B cell (primary cell): Measurements from ENCODE around the gene BTBD10. TPM values are rescaled to one million over a fixed set of nuclear protein-coding genes. Genes with fewer than 3 reads are reported as not detected.

ENCODE experiments used
- ATAC-seq: fragments of 200-7000 bp; cut with Tn5 transposase; one replicate; pipeline ENCODE4 v1.10.0; 2021; ENCODE audit warnings: low read depth, mild to moderate bottlenecking, moderate number of reproducible peaks, moderate library complexity
- CTCF ChIA-PET: fragments of 350-600 bp; sonication (Branson Sonifier 250); formaldehyde crosslinking; loops from one replicate; lab custom pipeline; 2021; ENCODE audit warnings: antibody characterized with exemption, inconsistent platforms; lab: Charles Lee
- POLR2A ChIA-PET: fragments of 350-600 bp; sonication (Branson Sonifier 250); formaldehyde crosslinking; loops from one replicate; lab custom pipeline; 2021; ENCODE audit warnings: antibody characterized with exemption; lab: Charles Lee
- DNase-seq: peaks from one replicate; pipeline ENCODE4 v3.0.0; 2013
- H2AFZ ChIP-seq: 2 replicates; pipeline ENCODE4 v1.6.1; 2012; ENCODE audit warnings: mild to moderate bottlenecking, low read depth, low read length; ENCODE audit not compliant: insufficient read depth, poor library complexity, severe bottlenecking
- H3K27ac ChIP-seq, 2 donors: 1 replicate in 1 of 2; 2 replicates in 1 of 2; pipeline ENCODE4 v1.5.1; 2012 to 2013; ENCODE audit warnings: low read length in 2 of 2, mild to moderate bottlenecking in 2 of 2, moderate library complexity in 1 of 2
- H3K27me3 ChIP-seq, 4 experiments: fragments of 200-600 bp in 1 of 4; sonication (generic) in 1 of 4; replicated peaks in 1 of 4; 1 replicate in 2 of 4; 2 replicates in 2 of 4; pipeline versions ENCODE4 v1.6.1 to v1.7.0; 2013 to 2016; ENCODE audit warnings: low read length in 3 of 4, mild to moderate bottlenecking in 2 of 4, mixed read lengths in 1 of 4, moderate library complexity in 1 of 4; ENCODE audit not compliant: insufficient read depth in 4 of 4, control insufficient read depth in 3 of 4; ENCODE audit errors: control extremely low read depth in 1 of 4
- H3K36me3 ChIP-seq, 2 experiments: replicated peaks in 1 of 2; 1 replicate in 1 of 2; 2 replicates in 1 of 2; pipeline versions ENCODE4 v1.6.1 to v1.7.1; 2013; ENCODE audit warnings: low read length in 1 of 2; ENCODE audit not compliant: insufficient read depth in 2 of 2, control insufficient read depth in 1 of 2; ENCODE audit errors: control extremely low read depth in 1 of 2, extremely low read depth in 1 of 2
- H3K4me1 ChIP-seq, 2 donors: fragments of 200-600 bp in 1 of 2; sonication (generic) in 1 of 2; 1 replicate in 1 of 2; 2 replicates in 1 of 2; pipeline versions ENCODE4 v1.5.1 to v1.6.1; 2013 to 2017; ENCODE audit warnings: low read length in 2 of 2; ENCODE audit not compliant: control insufficient read depth in 2 of 2, insufficient read depth in 2 of 2
- H3K4me2 ChIP-seq: replicated peaks from 2 replicates; pipeline ENCODE3; 2012; ENCODE audit warnings: mild to moderate bottlenecking, low read depth, low read length; ENCODE audit not compliant: poor library complexity, severe bottlenecking
- H3K4me3 ChIP-seq, 5 experiments: fragments of 200-600 bp in 1 of 5; sonication (generic) in 1 of 5; 1 replicate in 3 of 5; 2 replicates in 2 of 5; pipeline versions ENCODE4 v1.5.1 to v1.7.0; 2011 to 2016; ENCODE audit warnings: low read length in 4 of 5, mild to moderate bottlenecking in 4 of 5, low read depth in 2 of 5, control low read depth in 1 of 5, moderate library complexity in 1 of 5; ENCODE audit not compliant: insufficient read depth in 1 of 5; ENCODE audit errors: control extremely low read depth in 1 of 5, extremely low read depth in 1 of 5
- H3K79me2 ChIP-seq: fragments of 200-600 bp; sonication (generic); one replicate; pipeline ENCODE4 v1.6.0; 2016; ENCODE audit warnings: low read length; ENCODE audit not compliant: control insufficient read depth, insufficient read depth
- H3K9ac ChIP-seq: fragments of 200-600 bp; sonication (generic); 2 replicates; pipeline ENCODE4 v1.6.1; 2017; ENCODE audit warnings: mild to moderate bottlenecking, low read length, moderate library complexity
- H3K9me3 ChIP-seq, 3 donors: one replicate each; pipeline versions ENCODE4 v1.6.1 to v1.7.1; 2013; ENCODE audit warnings: low read length in 2 of 3; ENCODE audit not compliant: control insufficient read depth in 2 of 3, insufficient read depth in 1 of 3; ENCODE audit errors: control extremely low read depth in 1 of 3
- H4K20me1 ChIP-seq: 2 replicates; pipeline ENCODE4 v1.6.0; 2012; ENCODE audit warnings: mild to moderate bottlenecking, low read length; ENCODE audit not compliant: insufficient read depth, control insufficient read depth, poor library complexity, severe bottlenecking
- H3K27ac Mint-ChIP-seq: one replicate; pipeline ENCODE4 v1.8.0; 2021; ENCODE audit warnings: mixed read lengths
- H3K27me3 Mint-ChIP-seq: one replicate; pipeline ENCODE4 v1.8.0; 2021; ENCODE audit warnings: mixed read lengths
- H3K4me1 Mint-ChIP-seq: one replicate; pipeline ENCODE4 v1.8.0; 2021; ENCODE audit warnings: mixed read lengths
- H3K4me3 Mint-ChIP-seq: one replicate; pipeline ENCODE4 v1.8.0; 2021; ENCODE audit warnings: mixed read lengths
- H3K9me3 Mint-ChIP-seq: one replicate; pipeline ENCODE4 v1.8.0; 2022; ENCODE audit warnings: mixed read lengths; ENCODE audit not compliant: insufficient read depth
- EZH2 ChIP-seq: IDR thresholded peaks from 2 replicates; pipeline ENCODE4 v1.6.1; 2012; ENCODE audit warnings: borderline replicate concordance, low read depth, mild to moderate bottlenecking, moderate library complexity, low read length; ENCODE audit not compliant: insufficient read depth, poor library complexity, severe bottlenecking
- WGBS: methylation state at CpG from one replicate; pipeline ENCODE4 v1.1.5; 2013; ENCODE audit warnings: missing lambda C conversion rate; ENCODE audit not compliant: insufficient coverage; 5-methylcytosine and 5-hydroxymethylcytosine counted together
- intact Hi-C: fragments of 100-400 bp; cut with micrococcal nuclease; formaldehyde crosslinking; loops from one replicate; pipeline ENCODE4 v1.10.0; 2022
- polyA plus RNA-seq: library from polyadenylated mRNA; depleted of rRNA; stranded (reverse); fragments of >200 nt; gene quantifications from 2 replicates; pipeline ENCODE4 v1.2.3, GENCODE V29; 2012
- total RNA-seq, 2 donors: library from RNA; stranded (reverse); fragments of 120-200 nt in 1 of 2; gene quantifications; 1 replicate in 1 of 2; 2 replicates in 1 of 2; pipeline versions ENCODE4 v1.2.3 to v1.2.4, GENCODE V29; 2013 to 2022
- TF ChIP-seq, protein P1 (sequence below): fragments of 200-600 bp; IDR thresholded peaks from one replicate; pipeline ENCODE4 v1.8.0; 2022; ENCODE audit warnings: antibody characterized with exemption, mild to moderate bottlenecking

Gene BTBD10
- total and polyA plus RNA-seq, 2 donors (not counting 1 experiment from before 2014, with no cell fraction given) = 8.2 to 19.6 TPM

DNA sequence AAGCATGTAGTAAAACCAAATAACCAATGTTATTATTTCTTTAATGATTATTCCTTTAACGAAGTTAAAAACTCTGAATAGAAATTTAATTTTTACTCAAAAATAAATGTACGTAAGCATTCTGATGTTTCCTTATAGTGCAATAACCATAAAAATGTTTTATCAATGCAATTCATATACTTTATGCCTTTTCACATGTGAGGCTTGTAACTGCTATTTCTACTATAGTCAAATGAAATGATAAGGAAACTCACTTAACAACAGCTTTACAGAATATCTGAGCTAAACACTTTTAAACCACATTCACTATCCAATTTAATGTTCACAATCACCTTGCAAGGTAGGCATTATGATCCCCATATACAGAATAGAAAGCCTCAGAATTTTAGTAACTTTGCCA lies 17.4 kb downstream of the BTBD10 start:
- peaks cover 70% of the 10 kb centered on the region for H3K79me2 ChIP-seq
- intact Hi-C loops = no loop called here
- H3K9ac ChIP-seq = no peak overlapping the region
- no peaks in the 10 kb centered on the region for H3K27me3 ChIP-seq
- H3K27me3 Mint-ChIP-seq = no peaks in the 10 kb centered on the region
- H3K4me3 Mint-ChIP-seq = no peak overlapping the region
- DNase-seq (no peak), ATAC-seq (no peak)
- CTCF ChIA-PET = no interaction called here
- no peak overlapping the region for H3K27ac ChIP-seq
- peaks cover 24% of the 10 kb centered on the region for H3K4me1 Mint-ChIP-seq
- H3K36me3 ChIP-seq = peaks cover 0 to 2% of the 10 kb centered on the region in 2 experiments
- H3K27ac Mint-ChIP-seq = no peak overlapping the region
- TF ChIP-seq, protein P1, sequence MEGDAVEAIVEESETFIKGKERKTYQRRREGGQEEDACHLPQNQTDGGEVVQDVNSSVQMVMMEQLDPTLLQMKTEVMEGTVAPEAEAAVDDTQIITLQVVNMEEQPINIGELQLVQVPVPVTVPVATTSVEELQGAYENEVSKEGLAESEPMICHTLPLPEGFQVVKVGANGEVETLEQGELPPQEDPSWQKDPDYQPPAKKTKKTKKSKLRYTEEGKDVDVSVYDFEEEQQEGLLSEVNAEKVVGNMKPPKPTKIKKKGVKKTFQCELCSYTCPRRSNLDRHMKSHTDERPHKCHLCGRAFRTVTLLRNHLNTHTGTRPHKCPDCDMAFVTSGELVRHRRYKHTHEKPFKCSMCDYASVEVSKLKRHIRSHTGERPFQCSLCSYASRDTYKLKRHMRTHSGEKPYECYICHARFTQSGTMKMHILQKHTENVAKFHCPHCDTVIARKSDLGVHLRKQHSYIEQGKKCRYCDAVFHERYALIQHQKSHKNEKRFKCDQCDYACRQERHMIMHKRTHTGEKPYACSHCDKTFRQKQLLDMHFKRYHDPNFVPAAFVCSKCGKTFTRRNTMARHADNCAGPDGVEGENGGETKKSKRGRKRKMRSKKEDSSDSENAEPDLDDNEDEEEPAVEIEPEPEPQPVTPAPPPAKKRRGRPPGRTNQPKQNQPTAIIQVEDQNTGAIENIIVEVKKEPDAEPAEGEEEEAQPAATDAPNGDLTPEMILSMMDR = no peak
- TF ChIP-seq EZH2 = no peak
- H3K4me1 ChIP-seq = peaks cover 0 to 3% of the 10 kb centered on the region in 2 donors
- no CpG with 5 or more reads among the region's 2 CpGs for WGBS
- H2AFZ ChIP-seq = no peak overlapping the region
- peaks cover 50% of the 10 kb centered on the region for H4K20me1 ChIP-seq
- no peak overlapping the region for H3K4me3 ChIP-seq
- no peak overlapping the region for H3K4me2 ChIP-seq
- peaks cover 0 to 4% (median 0%) of the 10 kb centered on the region in 3 donors for H3K9me3 ChIP-seq
- H3K9me3 Mint-ChIP-seq = peaks cover 7% of the 10 kb centered on the region
- POLR2A ChIA-PET = no interaction called here

DNA sequence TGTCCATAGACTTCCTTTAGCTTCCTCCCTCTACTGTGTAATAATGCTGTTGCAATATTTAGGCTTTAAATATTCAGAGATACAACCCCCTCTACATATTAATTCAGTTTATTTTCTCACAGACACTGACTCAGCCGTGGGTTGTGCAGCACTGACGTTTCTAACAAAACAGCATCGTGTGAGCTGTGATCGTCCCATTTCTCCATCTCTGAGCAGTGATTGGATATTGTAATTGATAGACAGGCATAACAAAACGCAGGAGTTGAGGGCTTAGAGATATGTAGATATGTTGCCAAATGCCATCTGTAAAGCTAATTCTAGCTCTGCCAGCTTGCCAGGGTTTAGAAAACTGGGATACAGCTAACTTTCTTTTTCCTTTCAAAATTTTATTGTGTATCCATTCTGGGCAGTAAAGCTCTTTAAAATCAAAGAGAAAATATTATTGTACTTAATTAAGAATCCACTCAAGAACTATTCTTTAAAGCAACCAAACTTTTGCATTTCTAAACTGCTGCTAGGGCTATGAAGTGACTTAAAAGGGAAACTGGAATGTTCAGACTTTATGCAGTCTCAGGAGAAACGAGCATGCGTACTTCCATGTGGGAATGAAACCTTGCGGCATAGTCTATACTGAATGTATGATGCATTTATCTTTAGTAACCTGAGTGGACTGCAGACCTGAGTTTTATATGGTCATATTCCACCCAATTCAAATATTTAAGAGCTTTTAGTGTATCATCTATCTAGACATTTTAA lies 22.7 kb downstream of the BTBD10 start:
- Histone ChIP-seq H3K4me1 (peaks cover 0 to 3% of the 10 kb centered on the region in 2 donors), H3K4me2 (no peak overlapping the region), H3K9ac (no peak overlapping the region), H4K20me1 (peaks cover 30% of the 10 kb centered on the region), H2AFZ (no peak overlapping the region), H3K27ac (no peak overlapping the region), H3K36me3 (peaks cover 0 to 2% of the 10 kb centered on the region in 2 experiments), H3K9me3 (no peaks in the 10 kb centered on the region), H3K4me3 (no peak overlapping the region), H3K27me3 (no peaks in the 10 kb centered on the region), H3K79me2 (peaks cover 62% of the 10 kb centered on the region)
- ChIA-PET CTCF (interaction anchor here (0.8 kb wide), 1 partner anchor 47 kb away, joined by 3 read pairs; no protein-coding TSS in a partner anchor), POLR2A (no interaction called here)
- H3K27me3 Mint-ChIP-seq = no peaks in the 10 kb centered on the region
- WGBS = 92% methylated on average over 4 of the region's 8 CpGs
- H3K4me1 Mint-ChIP-seq = peaks cover 22% of the 10 kb centered on the region
- no peak overlapping the region for H3K27ac Mint-ChIP-seq
- intact Hi-C loops = no loop called here
- TF ChIP-seq EZH2 = no peak
- TF ChIP-seq, protein P1 = no peak
- ATAC-seq (no peak), DNase-seq (no peak)
- no peak overlapping the region for H3K4me3 Mint-ChIP-seq
- no peaks in the 10 kb centered on the region for H3K9me3 Mint-ChIP-seq
